SK-N-SH treated with all-trans-retinoic acid at 6 μM for 48 hours (cell line): ENCODE data around the gene DHH.

Experiments used
- ARNTL ChIP-seq: fragments of 450-650 bp; formaldehyde crosslinking; IDR thresholded peaks from 2 replicates; pipeline ENCODE4 v1.5.0; 2020; ENCODE audit warnings: low read depth, mild to moderate bottlenecking, moderate library complexity, borderline replicate concordance
- ESRRG ChIP-seq: fragments of 250-450 bp; sonication (Bioruptor Pico); IDR thresholded peaks from 2 replicates; pipeline ENCODE4 v1.6.1; 2021; ENCODE audit warnings: mild to moderate bottlenecking
- GLIS3 ChIP-seq: fragments of 250-450 bp; sonication (Bioruptor Pico); IDR thresholded peaks from 2 replicates; pipeline ENCODE4 v1.5.0; 2020; ENCODE audit warnings: mild to moderate bottlenecking, moderate library complexity
- PATZ1 ChIP-seq: fragments of 250-450 bp; sonication (Bioruptor Pico); IDR thresholded peaks from 2 replicates; pipeline ENCODE4 v1.8.0; 2020; ENCODE audit warnings: mild to moderate bottlenecking, moderate library complexity, borderline replicate concordance
- RARB ChIP-seq: fragments of 250-450 bp; sonication (Bioruptor Pico); IDR thresholded peaks from 2 replicates; pipeline ENCODE4 v1.8.0; 2021; ENCODE audit warnings: mild to moderate bottlenecking, moderate library complexity
- TCF4 ChIP-seq: fragments of 250-450 bp; sonication (Bioruptor Pico); IDR thresholded peaks from 2 replicates; pipeline ENCODE4 v1.8.0; 2021; ENCODE audit warnings: mild to moderate bottlenecking, moderate library complexity, borderline replicate concordance
- TOX ChIP-seq: fragments of 250-450 bp; sonication (Bioruptor Pico); IDR thresholded peaks from 2 replicates; pipeline ENCODE4 v1.8.0; 2021; ENCODE audit warnings: mild to moderate bottlenecking, moderate library complexity, borderline replicate concordance
- ZFP3 ChIP-seq: fragments of 250-450 bp; sonication (Bioruptor Pico); IDR thresholded peaks from 2 replicates; pipeline ENCODE4 v1.5.0; 2020; ENCODE audit warnings: mild to moderate bottlenecking, moderate library complexity
- ZNF70 ChIP-seq: fragments of 450-650 bp; formaldehyde crosslinking; IDR thresholded peaks from 2 replicates; pipeline ENCODE4 v1.5.0; 2020; ENCODE audit warnings: mild to moderate bottlenecking, moderate library complexity

- TF ChIP-seq TCF4 (CRISPR knock-in tag) (no peak), ARNTL (no peak), PATZ1 (no peak), RARB (CRISPR knock-in tag) (no peak), GLIS3 (CRISPR knock-in tag) (no peak), TOX (CRISPR knock-in tag) (no peak), ESRRG (CRISPR knock-in tag) (no peak), ZNF70 (CRISPR knock-in tag) (no peak), ZFP3 (CRISPR knock-in tag) (no peak)
Observed at GRCh38 chr12:49094975-49095365, 369 bp upstream of the DHH start.
